Caki2 (cell line): ENCODE data around the gene IKZF5. TPM values are rescaled to one million over a fixed set of nuclear protein-coding genes. Genes with fewer than 3 reads are reported as not detected.

Experiments
- DNase-seq: peaks from one replicate; pipeline ENCODE4 v3.0.0-alpha.2; 2015; ENCODE audit warnings: low read depth
- in situ Hi-C: cut with HindIII; loops from 2 replicates; pipeline ENCODE4 v1.10.0; 2016; ENCODE audit warnings: low sequenced_read_pairs, low pct_unique_long_range_greater_than_20kb, mixed read lengths
- total RNA-seq: library from RNA; depleted of rRNA; stranded (reverse); fragments of >200 nt; shearing (Covaris generic); gene quantifications from 2 replicates; pipeline ENCODE4 v1.2.3, GENCODE V29; 2014; ENCODE audit warnings: low replicate concordance

Gene IKZF5
- total RNA-seq, 1 experiment from 2014 or later: 0.57 TPM

GRCh38 chr10:122992031-122992585, 16.5 kb downstream of the IKZF5 start:
- in situ Hi-C loops: no loop called here
- no peak for DNase-seq

DNA sequence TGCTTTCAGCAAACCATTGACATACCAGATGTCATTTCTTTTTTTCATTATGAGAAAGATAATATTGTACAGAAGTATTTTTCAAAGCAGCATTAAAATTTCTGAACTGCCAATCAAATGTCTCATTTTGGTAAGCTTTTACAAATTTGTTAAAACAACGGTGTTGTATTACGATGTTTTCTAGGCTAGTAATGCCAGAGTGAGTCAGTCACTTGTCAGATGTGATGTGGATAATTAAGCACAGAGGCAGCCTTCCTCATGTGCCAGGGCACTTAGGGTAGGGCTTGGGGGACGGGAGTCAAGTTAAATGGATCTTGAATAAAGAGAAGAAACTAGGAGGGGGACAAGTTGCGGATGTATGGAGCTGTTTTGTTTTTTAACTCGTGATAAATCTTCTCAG, 18.3 kb downstream of the IKZF5 start:
- no peak for DNase-seq
- in situ Hi-C loops: no loop called here

GRCh38 chr10:122988501-122988900, 20.1 kb downstream of the IKZF5 start:
- no peak for DNase-seq

DNA sequence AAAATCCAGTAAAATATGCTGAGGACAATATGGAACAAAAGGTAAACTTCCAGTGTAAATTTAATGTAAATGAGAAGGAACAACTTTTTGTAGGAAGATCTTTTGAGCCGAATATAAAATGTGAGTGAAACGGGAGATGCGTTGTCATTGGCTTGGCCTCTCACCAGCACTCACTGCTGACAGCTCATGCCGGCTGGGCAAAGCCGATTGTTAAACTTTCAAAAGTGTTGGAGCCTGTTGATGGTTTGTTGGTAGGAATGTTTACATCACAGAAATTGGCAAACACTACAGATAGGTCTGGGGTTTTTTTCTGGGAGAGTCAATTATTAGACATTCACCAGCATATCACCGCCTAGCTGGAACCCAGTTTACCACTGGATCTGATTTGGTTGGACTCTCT, 22.3 kb downstream of the IKZF5 start:
- no peak for DNase-seq
- in situ Hi-C loops: no loop called here

More at GRCh38 chr10:122988501-122988900, 20.1 kb downstream of the IKZF5 start:
- in situ Hi-C loops: no loop called here

- in situ Hi-C loops: no loop called here
- no peak for DNase-seq
These were observed 23.9 kb downstream of the IKZF5 start for GRCh38 chr10:122984708-122985107.

GRCh38 chr10:122983898-122984297, 24.7 kb downstream of the IKZF5 start:
- in situ Hi-C loops: no loop called here
- DNase-seq: no peak

DNA sequence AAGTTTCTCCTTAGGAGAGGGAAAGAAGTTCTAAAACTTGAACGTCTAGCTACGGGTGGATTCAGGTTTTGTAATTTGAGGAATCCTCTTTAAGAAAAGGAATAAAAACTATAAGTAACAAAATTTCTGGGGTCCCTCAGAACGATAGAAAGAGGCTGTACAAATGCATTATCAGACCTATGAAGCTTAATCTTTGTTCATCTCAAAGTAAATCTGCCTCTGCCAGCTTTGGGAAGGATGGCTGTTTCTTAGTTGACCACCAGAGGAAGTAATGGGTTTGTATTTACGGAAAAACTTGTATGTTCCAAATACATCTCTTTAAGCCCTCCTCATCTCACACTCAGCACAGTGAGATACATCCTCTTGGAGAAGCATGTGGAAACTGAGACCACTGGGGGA, 27.5 kb downstream of the IKZF5 start:
- DNase-seq: peak; percentile 31
- in situ Hi-C loops: no loop called here

DNA sequence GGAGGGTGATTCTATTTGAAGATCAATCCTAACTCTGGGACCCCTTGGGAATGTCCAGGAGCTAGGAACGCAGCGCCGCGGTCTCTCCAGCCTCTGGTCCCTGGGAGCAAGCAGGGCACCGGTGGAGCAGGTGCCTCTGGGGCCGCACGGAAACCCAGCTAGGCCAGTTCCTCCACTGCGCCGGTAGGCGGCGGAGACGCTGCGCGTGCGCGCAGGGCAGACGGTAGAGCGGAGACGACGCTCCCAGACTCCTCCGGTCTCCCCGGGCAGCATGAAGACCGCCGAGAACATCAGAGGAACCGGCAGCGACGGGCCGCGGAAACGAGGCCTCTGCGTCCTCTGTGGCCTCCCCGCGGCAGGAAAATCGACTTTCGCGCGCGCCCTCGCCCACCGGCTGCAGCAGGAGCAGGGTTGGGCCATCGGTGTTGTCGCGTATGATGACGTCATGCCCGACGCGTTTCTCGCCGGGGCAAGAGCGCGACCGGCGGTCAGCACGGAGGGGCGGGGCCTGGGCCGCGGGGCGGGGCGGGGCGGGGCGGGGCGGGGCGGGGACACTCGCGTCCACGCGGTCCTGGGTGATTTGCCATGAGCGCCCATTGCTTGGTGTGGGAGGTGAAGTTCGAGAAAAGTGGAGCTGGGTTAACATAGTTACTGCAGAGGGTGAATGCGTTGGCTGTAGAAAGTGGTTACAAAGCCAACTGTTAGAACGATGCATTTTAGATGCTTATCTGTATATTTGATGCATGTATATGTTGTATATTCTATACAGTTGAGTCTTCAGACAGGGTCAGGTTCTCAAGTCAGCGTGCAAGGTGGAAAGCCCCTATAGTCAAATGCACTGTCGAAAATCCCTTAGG, 28.2 kb downstream of the IKZF5 start, which contains the start of gene PSTK:
Gene PSTK, plus strand, starts transcription at position 193 of the 857 bp plus-strand sequence. Its CDS starts 79 bp downstream, at position 272.
- in situ Hi-C loops: no loop called here
- DNase-seq: peak; percentile 91

DNA sequence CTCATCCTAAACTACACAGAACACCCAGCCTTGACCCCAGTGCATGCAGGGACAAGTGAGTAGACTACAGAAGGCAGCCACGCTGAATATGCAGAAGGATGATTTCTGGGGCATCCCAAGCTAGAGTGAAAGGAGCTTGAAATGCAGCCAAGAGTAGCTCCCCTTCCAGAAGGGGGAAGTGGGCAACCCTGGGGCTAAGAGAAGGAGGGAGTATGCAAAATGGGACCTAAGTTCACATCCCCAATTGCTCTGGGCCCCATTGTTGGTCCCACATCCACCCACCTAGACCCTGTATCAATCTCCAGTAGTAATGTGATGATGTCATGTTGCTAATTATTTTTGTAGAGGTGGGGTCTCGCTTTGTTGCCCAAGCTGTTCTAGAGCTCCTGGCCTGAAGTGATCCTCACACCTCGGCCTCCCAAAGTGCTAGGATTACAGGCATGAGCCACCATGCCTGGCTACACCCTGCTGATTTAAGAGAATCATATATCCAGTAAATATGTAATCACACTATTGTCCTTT, 34.0 kb downstream of the IKZF5 start:
- in situ Hi-C loops: no loop called here
- DNase-seq: no peak

- no peak for DNase-seq
- in situ Hi-C loops: no loop called here
These were observed 34.6 kb downstream of the IKZF5 start for GRCh38 chr10:122974023-122974422.

- DNase-seq: no peak
- in situ Hi-C loops: no loop called here
These were observed 39.9 kb downstream of the IKZF5 start for GRCh38 chr10:122968698-122969097.

- in situ Hi-C loops: no loop called here
- no peak for DNase-seq
These were observed 41.7 kb downstream of the IKZF5 start for GRCh38 chr10:122966879-122967278.

DNA sequence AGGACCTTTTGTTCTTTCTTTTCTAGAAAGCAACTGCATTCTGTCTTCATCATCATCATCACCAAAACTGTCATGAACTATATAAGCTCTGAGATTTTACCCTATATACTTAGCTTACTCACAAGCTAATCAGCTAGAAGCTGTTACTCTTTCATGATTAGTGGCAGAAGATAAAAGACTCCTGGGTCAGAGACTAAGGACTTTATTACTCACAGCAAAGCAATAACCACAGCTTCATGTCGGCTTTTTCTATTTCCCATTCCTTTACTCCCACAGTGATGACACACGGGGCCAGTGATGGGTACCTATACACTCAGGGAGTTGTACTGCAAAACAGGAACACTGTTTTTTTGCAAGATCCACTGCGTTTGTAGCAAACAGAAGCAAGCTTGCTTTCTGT, 46.2 kb downstream of the IKZF5 start:
- no peak for DNase-seq
- in situ Hi-C loops: no loop called here

- no peak for DNase-seq
- in situ Hi-C loops: no loop called here
These were observed 51.1 kb downstream of the IKZF5 start for GRCh38 chr10:122957474-122957873.

DNA sequence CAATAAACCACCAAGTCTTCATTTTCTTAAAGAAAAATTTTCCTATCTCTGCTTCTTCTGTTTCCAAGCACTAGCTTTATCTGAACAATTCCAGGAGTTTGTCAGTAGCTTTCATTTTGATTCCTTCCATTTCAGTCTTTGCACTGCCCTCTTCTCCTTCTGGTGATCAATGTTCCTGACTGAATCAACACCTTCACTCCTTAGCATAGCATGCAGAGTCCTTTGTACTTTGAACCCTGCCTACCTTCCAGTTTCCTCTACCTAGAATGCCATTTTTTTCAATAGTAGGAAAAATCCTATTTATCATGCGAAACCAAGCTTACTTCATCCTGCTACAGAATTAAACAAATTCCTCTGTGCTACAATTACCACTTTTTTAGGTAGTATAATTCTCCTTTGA, 52.7 kb downstream of the IKZF5 start:
- no peak for DNase-seq
- in situ Hi-C loops: no loop called here

DNA sequence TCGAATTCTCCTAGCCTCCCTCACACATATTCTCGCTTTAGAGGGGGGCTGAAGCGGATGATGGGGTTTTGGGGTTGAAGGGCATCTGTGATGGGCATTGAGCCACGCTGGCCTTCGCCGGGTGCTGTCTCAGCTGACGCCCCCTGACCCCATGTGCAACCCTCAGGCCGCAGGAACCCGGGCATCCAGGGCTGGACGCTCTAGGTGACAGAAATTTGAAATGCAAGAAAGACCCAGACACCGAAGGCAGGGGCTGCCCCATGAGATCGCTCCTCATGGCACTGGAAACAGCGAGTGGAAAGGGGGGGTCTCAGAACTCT, 53.9 kb downstream of the IKZF5 start:
- in situ Hi-C loops: no loop called here

GRCh38 chr10:122953902-122954730, 54.5 kb downstream of the IKZF5 start, which contains the start of gene C10orf88:
C10orf88 (minus strand) TSS chr10:122954227; CDS start chr10:122954178, 49 bp downstream.
- in situ Hi-C loops: no loop called here
- peak; percentile 97 for DNase-seq

More for the DNA sequence above, 53.9 kb downstream of the IKZF5 start:
- DNase-seq: no peak

DNA sequence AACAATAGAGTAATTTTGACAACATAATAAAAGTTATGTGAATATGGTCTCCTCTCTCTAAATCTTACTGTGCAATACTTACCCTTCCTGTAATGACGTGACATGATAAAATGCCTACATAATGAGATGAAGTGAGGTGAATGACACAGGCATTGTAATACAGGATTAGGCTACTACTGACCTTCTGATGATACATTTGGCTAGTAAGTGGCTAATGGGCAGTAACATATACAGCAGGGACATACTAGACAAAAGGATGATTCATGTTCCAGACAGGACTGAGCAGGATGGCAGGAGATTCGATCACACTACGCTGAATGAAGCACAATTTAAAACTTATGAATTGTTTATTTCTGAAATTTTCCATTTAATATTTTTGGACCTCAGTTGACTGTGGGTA, 59.3 kb downstream of the IKZF5 start:
- DNase-seq: no peak
- in situ Hi-C loops: no loop called here
